ENCODE data around the gene SYNDIG1L.

SYNDIG1L gene

DNA sequence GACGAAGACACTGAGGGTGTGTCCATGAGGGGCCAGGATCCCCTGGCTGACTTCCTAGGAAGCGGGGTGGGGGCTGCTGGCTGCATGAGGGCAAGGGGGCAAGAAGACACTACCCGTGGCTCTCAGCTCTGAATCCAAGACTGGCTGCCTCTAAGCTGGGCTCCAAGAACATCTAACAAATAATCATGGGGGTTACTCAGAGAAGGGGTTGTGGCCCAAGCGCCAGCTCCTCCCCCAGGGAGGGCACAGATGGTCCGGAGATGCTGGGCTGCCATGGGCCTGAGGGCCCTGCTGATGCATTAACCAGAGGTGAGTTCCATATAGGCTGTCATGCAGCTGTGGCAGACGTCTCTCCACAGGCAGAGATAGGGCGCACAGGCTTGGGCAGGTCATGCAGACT lies 14.3 kb downstream of the SYNDIG1L start:
- TF ChIP-seq, protein P1, sequence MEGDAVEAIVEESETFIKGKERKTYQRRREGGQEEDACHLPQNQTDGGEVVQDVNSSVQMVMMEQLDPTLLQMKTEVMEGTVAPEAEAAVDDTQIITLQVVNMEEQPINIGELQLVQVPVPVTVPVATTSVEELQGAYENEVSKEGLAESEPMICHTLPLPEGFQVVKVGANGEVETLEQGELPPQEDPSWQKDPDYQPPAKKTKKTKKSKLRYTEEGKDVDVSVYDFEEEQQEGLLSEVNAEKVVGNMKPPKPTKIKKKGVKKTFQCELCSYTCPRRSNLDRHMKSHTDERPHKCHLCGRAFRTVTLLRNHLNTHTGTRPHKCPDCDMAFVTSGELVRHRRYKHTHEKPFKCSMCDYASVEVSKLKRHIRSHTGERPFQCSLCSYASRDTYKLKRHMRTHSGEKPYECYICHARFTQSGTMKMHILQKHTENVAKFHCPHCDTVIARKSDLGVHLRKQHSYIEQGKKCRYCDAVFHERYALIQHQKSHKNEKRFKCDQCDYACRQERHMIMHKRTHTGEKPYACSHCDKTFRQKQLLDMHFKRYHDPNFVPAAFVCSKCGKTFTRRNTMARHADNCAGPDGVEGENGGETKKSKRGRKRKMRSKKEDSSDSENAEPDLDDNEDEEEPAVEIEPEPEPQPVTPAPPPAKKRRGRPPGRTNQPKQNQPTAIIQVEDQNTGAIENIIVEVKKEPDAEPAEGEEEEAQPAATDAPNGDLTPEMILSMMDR (conservative IDR thresholded peaks at IDR 0.05): no peak
- no peak for TF ChIP-seq ZFX (IDR thresholded peaks at IDR 0.05)
- H3K27ac ChIP-seq: no peak overlapping the region

DNA sequence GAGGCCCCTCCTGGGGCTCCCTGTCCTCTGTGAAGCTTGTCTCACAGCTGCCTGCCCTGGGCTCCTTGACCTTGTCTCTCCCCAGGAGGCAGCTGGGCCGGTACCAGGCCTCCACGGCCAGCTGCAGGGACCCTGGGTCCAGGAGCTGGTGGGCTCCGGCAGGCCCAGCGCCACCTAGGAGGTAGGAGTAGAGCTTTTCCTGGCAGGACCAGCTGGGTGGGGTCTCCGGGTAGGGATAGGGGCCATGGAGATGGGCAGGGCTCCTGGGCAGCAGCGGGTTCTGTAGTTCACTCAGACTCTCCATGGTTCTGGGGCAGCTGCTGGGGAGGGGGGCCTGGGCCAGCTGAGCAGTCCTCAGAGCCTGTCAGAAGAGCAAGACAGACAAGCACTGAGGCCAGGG lies 16.6 kb downstream of the SYNDIG1L start:
- H3K27ac ChIP-seq: no peak overlapping the region
- TF ChIP-seq, protein P1 (conservative IDR thresholded peaks at IDR 0.05): no peak
- no peak for TF ChIP-seq ZFX (IDR thresholded peaks at IDR 0.05)

DNA sequence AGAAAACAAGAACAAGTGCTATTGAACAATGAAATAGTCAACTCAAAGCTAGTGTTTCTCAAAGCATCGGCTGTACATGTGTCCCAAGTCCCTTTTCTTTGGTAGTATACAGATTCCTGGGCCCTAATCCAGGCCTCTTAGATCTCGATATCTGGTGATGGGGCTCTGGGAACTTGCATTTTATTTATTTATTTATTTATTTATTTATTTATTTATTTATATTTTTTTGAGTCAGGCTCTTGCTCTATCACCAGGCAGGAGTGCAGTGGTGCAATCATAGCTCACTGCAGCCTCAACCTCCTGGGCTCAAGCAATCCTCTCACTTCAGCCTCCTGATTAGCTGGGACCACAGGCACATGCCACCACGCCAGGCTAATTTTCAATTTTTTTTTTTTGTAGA lies 17.1 kb downstream of the SYNDIG1L start:
- no peak for TF ChIP-seq ZFX (IDR thresholded peaks at IDR 0.05)
- TF ChIP-seq, protein P1 (conservative IDR thresholded peaks at IDR 0.05): no peak
- H3K27ac ChIP-seq: no peak overlapping the region

DNA sequence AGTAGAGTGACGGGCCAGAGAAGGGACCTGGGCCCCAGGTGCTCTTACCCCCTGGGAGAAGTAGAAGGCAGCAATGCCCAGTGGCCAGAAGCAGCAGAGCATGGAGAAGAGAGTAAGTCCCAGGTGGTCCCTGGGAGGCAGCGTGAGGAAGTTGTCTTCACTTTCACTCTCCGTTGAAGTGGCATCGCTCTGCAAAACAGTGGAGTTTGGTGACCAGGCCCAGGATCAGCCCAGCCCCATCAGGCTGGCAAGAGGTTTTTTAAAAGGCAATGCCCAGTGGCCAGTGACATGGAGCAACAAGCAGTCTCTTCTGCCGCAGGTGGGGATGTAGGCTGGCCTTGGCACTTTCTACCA lies 18.2 kb downstream of the SYNDIG1L start:
- H3K27ac ChIP-seq: no peak overlapping the region
- TF ChIP-seq, protein P1 (conservative IDR thresholded peaks at IDR 0.05): no peak
- TF ChIP-seq ZFX (IDR thresholded peaks at IDR 0.05): no peak

DNA sequence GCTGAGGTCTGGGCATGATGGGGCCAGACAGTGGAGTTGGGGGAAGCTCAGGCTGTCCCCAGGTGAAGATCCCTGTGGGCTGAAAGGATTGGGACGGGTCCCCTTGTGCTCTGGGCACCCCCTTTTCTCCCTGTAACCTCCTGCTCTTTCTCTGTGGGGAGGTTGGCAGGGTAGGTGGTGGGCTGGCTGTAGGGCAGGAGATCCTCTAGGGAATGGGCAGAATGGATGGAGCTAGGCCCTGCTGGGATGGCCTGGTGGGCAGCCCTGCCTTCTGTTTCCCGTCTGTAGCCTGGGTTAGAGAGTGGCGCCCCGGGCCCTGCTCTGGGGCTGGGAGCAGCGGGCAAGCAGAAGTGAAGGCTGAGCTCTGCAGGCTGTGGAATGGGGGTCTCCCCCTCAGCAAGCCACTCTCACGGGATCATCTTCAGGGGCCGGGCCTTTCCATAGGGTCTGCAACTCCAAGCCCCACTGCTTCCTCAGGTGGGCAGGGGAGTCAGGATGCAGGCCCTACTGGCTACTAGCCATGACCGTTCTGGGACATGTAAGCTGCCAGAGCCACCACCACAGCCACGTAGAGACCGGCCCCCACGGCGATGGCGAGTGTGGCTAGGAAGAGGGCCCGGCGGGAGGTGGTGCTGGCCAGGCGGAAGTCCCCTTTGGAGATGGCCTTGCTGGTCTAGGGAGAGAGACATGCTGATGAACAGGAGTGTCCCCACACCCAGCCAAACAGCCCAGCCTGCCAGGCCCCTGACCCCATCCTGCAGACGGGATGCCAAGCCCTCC lies 18.8 kb downstream of the SYNDIG1L start:
- no peak overlapping the region for H3K27ac ChIP-seq
- TF ChIP-seq ZFX (IDR thresholded peaks at IDR 0.05): no peak
- TF ChIP-seq, protein P1 (conservative IDR thresholded peaks at IDR 0.05): no peak

DNA sequence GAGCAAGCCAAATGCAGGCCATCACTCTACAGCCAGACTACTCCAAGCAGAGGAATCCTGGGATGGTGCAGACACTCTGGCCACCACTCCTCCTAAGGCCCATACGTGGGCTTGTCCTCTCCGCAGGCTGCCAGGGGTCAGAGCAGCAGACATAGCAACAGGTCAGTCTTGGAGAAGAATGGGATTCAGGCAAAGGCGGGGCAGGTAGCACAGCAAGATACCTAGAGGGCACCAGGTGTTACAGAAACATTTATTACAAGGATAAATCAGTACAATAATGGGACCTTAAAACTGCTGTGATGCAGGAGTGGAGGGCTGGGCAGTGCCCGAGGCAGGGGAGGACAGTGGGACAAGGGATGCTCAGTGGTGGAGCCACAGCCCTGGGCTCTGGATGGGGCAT lies 20.3 kb downstream of the SYNDIG1L start:
- no peak for TF ChIP-seq ZFX (IDR thresholded peaks at IDR 0.05)
- TF ChIP-seq, protein P1 (conservative IDR thresholded peaks at IDR 0.05): no peak
- H3K27ac ChIP-seq: no peak overlapping the region

DNA sequence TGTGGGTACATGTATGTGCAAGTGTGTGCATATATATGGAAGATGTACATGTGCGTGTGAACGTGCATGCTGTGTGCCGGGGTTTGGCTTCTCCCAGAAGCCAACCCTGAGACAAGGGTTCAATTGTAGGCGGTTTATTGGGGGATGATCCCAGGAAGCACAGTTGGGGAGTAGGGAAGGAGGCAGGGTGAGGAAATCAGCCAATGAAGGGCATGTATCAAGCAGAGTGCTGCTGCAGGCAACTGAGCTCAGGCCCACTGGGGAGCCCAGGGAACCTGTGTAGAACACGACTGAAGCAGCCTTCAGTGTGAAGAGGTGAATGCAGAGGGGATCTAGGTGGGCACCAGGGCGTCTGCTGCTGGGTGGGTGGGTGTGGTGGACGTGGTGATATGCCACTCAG lies 21.6 kb downstream of the SYNDIG1L start:
- no peak for TF ChIP-seq ZFX (IDR thresholded peaks at IDR 0.05)
- TF ChIP-seq, protein P1 (conservative IDR thresholded peaks at IDR 0.05): no peak
- H3K27ac ChIP-seq: no peak overlapping the region
